SJSA1 (cell line): ENCODE results near the gene MIPEP. TPM values are rescaled to one million over a fixed set of nuclear protein-coding genes. Genes with fewer than 3 reads are reported as not detected.

Experiments used
- DNase-seq, 2 experiments: peaks; one replicate each; pipeline ENCODE4 v3.0.0-alpha.2; 2015 to 2020; ENCODE audit warnings: low spot score in 2 of 2, low read depth in 1 of 2
- H3K27ac ChIP-seq: fragments of 250-450 bp; sonication (Bioruptor Pico); 2 replicates; pipeline ENCODE4 v1.5.1; 2020; ENCODE audit warnings: mild to moderate bottlenecking, moderate library complexity
- H3K27me3 ChIP-seq: fragments of 250-450 bp; sonication (Bioruptor Pico); replicated peaks from 2 replicates; pipeline ENCODE4 v1.5.1; 2020; ENCODE audit warnings: mild to moderate bottlenecking, moderate library complexity
- H3K36me3 ChIP-seq: fragments of 250-450 bp; sonication (Bioruptor Pico); 2 replicates; pipeline ENCODE4 v1.5.1; 2020; ENCODE audit warnings: mild to moderate bottlenecking
- H3K4me1 ChIP-seq: fragments of 250-450 bp; sonication (Bioruptor Pico); replicated peaks from 2 replicates; pipeline ENCODE4 v1.6.1; 2021; ENCODE audit warnings: mild to moderate bottlenecking
- H3K4me3 ChIP-seq: fragments of 250-450 bp; sonication (Bioruptor Pico); 2 replicates; pipeline ENCODE4 v1.5.1; 2020; ENCODE audit warnings: mild to moderate bottlenecking
- H3K9me3 ChIP-seq: fragments of 250-450 bp; sonication (Bioruptor Pico); replicated peaks from 2 replicates; pipeline ENCODE4 v1.5.1; 2020; ENCODE audit warnings: mild to moderate bottlenecking
- total RNA-seq: library from RNA; depleted of rRNA; stranded (reverse); fragments of >200 nt; shearing (Covaris generic); gene quantifications from 2 replicates; pipeline ENCODE4 v1.2.3, GENCODE V29; 2014

MIPEP gene
- total RNA-seq, 1 experiment from 2014 or later, result 6.1 TPM

DNA sequence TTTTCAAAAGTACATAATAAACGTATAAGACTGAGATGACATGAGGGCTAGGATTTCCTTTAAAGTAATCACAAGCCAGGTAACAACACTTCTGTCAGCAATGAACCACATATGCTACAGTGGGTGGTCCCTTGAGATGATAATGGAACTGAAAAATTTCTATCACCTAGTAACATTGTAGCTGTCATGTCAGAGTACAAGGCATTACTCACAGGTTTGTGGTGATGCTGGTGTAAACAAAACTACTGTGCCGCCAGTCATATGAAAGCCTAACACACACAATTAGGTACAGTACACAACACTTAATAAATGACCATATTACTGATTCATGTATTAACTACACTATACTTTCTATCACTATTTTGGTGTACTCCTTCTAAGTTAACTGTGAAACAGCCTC, 36.8 kb downstream of the MIPEP start:
- Histone ChIP-seq H3K27me3 (no peaks in the 10 kb centered on the region), H3K9me3 (no peaks in the 10 kb centered on the region), H3K4me1 (peaks cover 6% of the 10 kb centered on the region), H3K4me3 (no peak overlapping the region), H3K36me3 (no peaks in the 10 kb centered on the region), H3K27ac (no peak overlapping the region)
- DNase-seq, result peak in 1 of 2 experiments; percentile 28

- H3K36me3 ChIP-seq, result no peaks in the 10 kb centered on the region
Observed at GRCh38 chr13:23851106-23851505, 38.1 kb downstream of the MIPEP start.

DNA sequence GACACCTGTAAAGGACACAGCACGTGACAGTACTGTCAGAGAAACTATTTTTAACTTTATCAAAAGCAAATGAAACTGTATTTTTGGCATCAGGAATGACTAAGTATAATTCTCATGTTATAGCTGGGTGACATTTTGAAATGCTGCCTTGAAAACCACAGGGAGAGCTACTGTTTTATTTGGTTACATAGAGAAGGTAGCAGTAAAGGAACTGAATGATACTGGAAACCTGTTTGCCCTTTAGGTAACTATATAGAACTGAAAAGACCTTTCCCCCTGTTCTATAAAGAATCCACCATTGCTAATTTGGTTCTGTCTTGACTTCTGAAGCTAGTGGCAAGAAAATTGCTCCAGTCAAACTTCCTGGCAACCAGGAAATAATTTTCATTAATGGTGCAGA, 39.1 kb downstream of the MIPEP start:
- Histone ChIP-seq H3K27ac (no peak overlapping the region), H3K9me3 (no peaks in the 10 kb centered on the region), H3K4me3 (no peak overlapping the region), H3K27me3 (no peaks in the 10 kb centered on the region), H3K36me3 (no peaks in the 10 kb centered on the region), H3K4me1 (peaks cover 6% of the 10 kb centered on the region)
- DNase-seq, result no peak

More at GRCh38 chr13:23851106-23851505, 38.1 kb downstream of the MIPEP start:
- Histone ChIP-seq H3K27ac (no peak overlapping the region), H3K9me3 (no peaks in the 10 kb centered on the region), H3K27me3 (no peaks in the 10 kb centered on the region), H3K4me3 (no peak overlapping the region), H3K4me1 (peaks cover 6% of the 10 kb centered on the region)
- DNase-seq, result no peak

DNA sequence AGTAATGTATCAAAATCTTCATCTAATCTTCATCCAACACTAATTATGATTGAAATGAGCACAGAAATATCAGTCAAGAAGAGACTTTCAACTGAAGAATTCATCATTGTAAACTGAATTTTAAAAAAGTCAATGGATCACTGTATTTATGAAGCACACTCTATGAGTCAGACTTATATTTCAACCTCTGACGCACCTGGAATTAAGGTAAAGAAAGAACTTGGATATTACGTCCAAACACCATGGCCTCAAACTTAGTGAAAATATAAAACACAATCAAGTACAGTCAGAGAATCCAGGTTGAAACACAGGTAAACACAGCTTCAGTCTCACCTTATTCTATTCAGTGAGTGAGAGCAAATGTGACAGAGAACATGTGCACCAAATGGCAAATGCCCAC, 39.5 kb downstream of the MIPEP start:
- no peaks in the 10 kb centered on the region for H3K27me3 ChIP-seq
- DNase-seq, result no peak
- H3K9me3 ChIP-seq, result no peaks in the 10 kb centered on the region
- no peak overlapping the region for H3K4me3 ChIP-seq
- no peak overlapping the region for H3K27ac ChIP-seq
- H3K36me3 ChIP-seq, result no peaks in the 10 kb centered on the region
- H3K4me1 ChIP-seq, result peaks cover 6% of the 10 kb centered on the region

GRCh38 chr13:23848646-23849141, 40.5 kb downstream of the MIPEP start:
- Histone ChIP-seq H3K9me3 (no peaks in the 10 kb centered on the region), H3K36me3 (no peaks in the 10 kb centered on the region)
- no peak for DNase-seq

GRCh38 chr13:23848019-23848418, 41.2 kb downstream of the MIPEP start:
- Histone ChIP-seq H3K9me3 (no peaks in the 10 kb centered on the region), H3K36me3 (no peaks in the 10 kb centered on the region), H3K27ac (no peak overlapping the region), H3K4me1 (peaks cover 6% of the 10 kb centered on the region), H3K4me3 (no peak overlapping the region), H3K27me3 (no peaks in the 10 kb centered on the region)
- no peak for DNase-seq

More at GRCh38 chr13:23848646-23849141, 40.5 kb downstream of the MIPEP start:
- Histone ChIP-seq H3K27me3 (no peaks in the 10 kb centered on the region), H3K27ac (no peak overlapping the region), H3K4me1 (peaks cover 6% of the 10 kb centered on the region), H3K4me3 (no peak overlapping the region)

GRCh38 chr13:23847497-23847896, 41.7 kb downstream of the MIPEP start:
- no peak overlapping the region for H3K27ac ChIP-seq
- no peak overlapping the region for H3K4me3 ChIP-seq
- H3K36me3 ChIP-seq, result no peaks in the 10 kb centered on the region
- peaks cover 4% of the 10 kb centered on the region for H3K4me1 ChIP-seq
- H3K27me3 ChIP-seq, result no peaks in the 10 kb centered on the region
- H3K9me3 ChIP-seq, result no peaks in the 10 kb centered on the region
- DNase-seq, result no peak

GRCh38 chr13:23845105-23845725, 44.0 kb downstream of the MIPEP start:
- no peaks in the 10 kb centered on the region for H3K9me3 ChIP-seq
- no peaks in the 10 kb centered on the region for H3K36me3 ChIP-seq
- H3K27me3 ChIP-seq, result no peaks in the 10 kb centered on the region
- H3K4me1 ChIP-seq, result no peaks in the 10 kb centered on the region
- DNase-seq, result no peak
- H3K27ac ChIP-seq, result no peak overlapping the region
- H3K4me3 ChIP-seq, result no peak overlapping the region

- H3K27me3 ChIP-seq, result no peaks in the 10 kb centered on the region
- no peak for DNase-seq
- no peak overlapping the region for H3K27ac ChIP-seq
- no peak overlapping the region for H3K4me3 ChIP-seq
- H3K9me3 ChIP-seq, result no peaks in the 10 kb centered on the region
- no peaks in the 10 kb centered on the region for H3K4me1 ChIP-seq
- no peaks in the 10 kb centered on the region for H3K36me3 ChIP-seq
Observed at GRCh38 chr13:23844132-23844531, 45.1 kb downstream of the MIPEP start.

DNA sequence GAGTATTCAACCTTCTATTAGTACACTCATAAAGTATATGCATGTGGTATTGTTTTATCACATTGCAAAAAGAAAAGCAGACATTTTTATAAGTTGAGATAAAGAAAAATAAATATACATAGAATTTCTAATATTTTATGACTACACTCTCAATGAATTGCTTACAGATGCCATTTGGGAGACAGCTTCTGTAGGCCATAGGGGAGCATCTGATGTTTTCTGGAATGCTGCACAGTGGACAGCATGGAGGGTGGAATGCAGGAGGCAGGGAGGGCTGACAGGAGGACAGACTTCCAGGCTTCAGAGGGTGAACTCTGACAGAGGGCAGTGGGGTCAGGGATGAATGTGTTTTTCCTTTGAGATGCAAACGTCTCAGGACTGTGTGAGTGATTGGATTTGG, 45.8 kb downstream of the MIPEP start:
- H3K27ac ChIP-seq, result no peak overlapping the region
- no peaks in the 10 kb centered on the region for H3K9me3 ChIP-seq
- H3K36me3 ChIP-seq, result no peaks in the 10 kb centered on the region
- no peaks in the 10 kb centered on the region for H3K4me1 ChIP-seq
- no peak for DNase-seq
- no peaks in the 10 kb centered on the region for H3K27me3 ChIP-seq
- H3K4me3 ChIP-seq, result no peak overlapping the region

GRCh38 chr13:23842406-23842805, 46.8 kb downstream of the MIPEP start:
- no peaks in the 10 kb centered on the region for H3K4me1 ChIP-seq
- H3K27me3 ChIP-seq, result no peaks in the 10 kb centered on the region
- DNase-seq, result no peak
- H3K4me3 ChIP-seq, result no peak overlapping the region
- H3K27ac ChIP-seq, result no peak overlapping the region
- no peaks in the 10 kb centered on the region for H3K9me3 ChIP-seq
- no peaks in the 10 kb centered on the region for H3K36me3 ChIP-seq

GRCh38 chr13:23833733-23834611, 55.2 kb downstream of the MIPEP start:
- DNase-seq, result no peak
- H3K27me3 ChIP-seq, result no peaks in the 10 kb centered on the region
- no peaks in the 10 kb centered on the region; the same call in 1 of the 2 replicates for H3K4me1 ChIP-seq
- no peak overlapping the region for H3K4me3 ChIP-seq
- no peaks in the 10 kb centered on the region for H3K36me3 ChIP-seq
- H3K27ac ChIP-seq, result no peak overlapping the region
- no peaks in the 10 kb centered on the region for H3K9me3 ChIP-seq

- Histone ChIP-seq H3K36me3 (no peaks in the 10 kb centered on the region), H3K27me3 (no peaks in the 10 kb centered on the region), H3K27ac (peak overlapping the region; percentile 23; the same call in 1 of the 2 replicates), H3K9me3 (no peaks in the 10 kb centered on the region), H3K4me1 (no peaks in the 10 kb centered on the region; the same call in 1 of the 2 replicates), H3K4me3 (no peak overlapping the region)
- peak in 1 of 2 experiments; percentile 10 for DNase-seq
Observed at GRCh38 chr13:23828866-23829265, 60.3 kb downstream of the MIPEP start.

DNA sequence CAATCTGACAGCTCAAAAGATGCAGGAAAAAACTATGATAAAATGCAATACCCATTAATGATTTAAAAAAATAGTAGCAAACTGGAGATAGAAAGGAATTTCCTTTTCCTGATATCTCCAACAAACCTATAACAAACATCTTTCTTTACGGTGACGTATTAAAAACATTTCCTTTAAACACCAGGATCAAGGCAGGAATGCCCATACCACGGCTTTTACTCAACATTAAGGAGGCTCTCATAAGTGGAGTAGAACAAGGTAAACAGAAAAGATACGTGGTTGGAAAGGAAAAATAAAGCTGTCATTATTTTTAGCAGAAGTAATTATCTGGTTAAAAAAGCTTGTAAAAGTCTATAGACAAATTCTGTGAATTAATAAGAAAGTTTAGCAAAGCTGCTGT, 61.1 kb downstream of the MIPEP start:
- no peak overlapping the region for H3K27ac ChIP-seq
- no peaks in the 10 kb centered on the region for H3K9me3 ChIP-seq
- no peak overlapping the region for H3K4me3 ChIP-seq
- H3K36me3 ChIP-seq, result no peaks in the 10 kb centered on the region
- no peaks in the 10 kb centered on the region; the same call in 1 of the 2 replicates for H3K4me1 ChIP-seq
- no peaks in the 10 kb centered on the region for H3K27me3 ChIP-seq
- no peak for DNase-seq
